Transverse colon (tissue), 3 donors: ENCODE data around the gene MRPL33.

Experiments used
- POLR2A ChIP-seq: fragments of 450-650 bp; IDR thresholded peaks from one replicate; pipeline ENCODE4 v1.6.1; 2016; ENCODE audit warnings: antibody characterized with exemption, mild to moderate bottlenecking, moderate library complexity
- POLR2AphosphoS5 ChIP-seq, 3 donors: sonication (generic); formaldehyde crosslinking; IDR thresholded peaks; one replicate each; pipeline ENCODE4 v1.6.1; 2016; ENCODE audit warnings: antibody characterized with exemption in 3 of 3

GRCh38 chr2:27728081-27728858 is 43.2 kb upstream of the MRPL33 start:
- no peak for TF ChIP-seq POLR2AphosphoS5 (IDR thresholded peaks at IDR 0.05)
- TF ChIP-seq POLR2A, result no peak
